Measurements from ENCODE around the gene SULT4A1. TPM values are rescaled to one million over a fixed set of nuclear protein-coding genes. Genes with fewer than 3 reads are reported as not detected.

The SULT4A1 gene
- total and polyA plus RNA-seq, 10 of the 15 experiments (the other 5 are each of a cell fraction or from before 2014, with no cell fraction given), result not detected

- no peak for TF ChIP-seq IRF5 (IDR thresholded peaks at IDR 0.05; ENCODE audit: borderline replicate concordance)
- peak in 1 of 2 experiments; percentile 55; a peak in 2 of 4 replicates for TF ChIP-seq BHLHE40 (IDR thresholded peaks at IDR 0.05; ENCODE audit: borderline replicate concordance in 1 of 2, low read depth in 2 of 2, low read length in 1 of 2)
- no peak for TF ChIP-seq EZH2 (IDR thresholded peaks at IDR 0.05; ENCODE audit: borderline replicate concordance, control insufficient read depth, low read depth, low read length)
- TF ChIP-seq ZNF384 (IDR thresholded peaks at IDR 0.05; ENCODE audit: borderline replicate concordance, low read depth, low read length), result no peak
- TF ChIP-seq IKZF2 (IDR thresholded peaks at IDR 0.05), result peak; percentile 68 to 72
- no peak for TF ChIP-seq ZNF217 (IDR thresholded peaks at IDR 0.05)
- TF ChIP-seq TCF12 (IDR thresholded peaks at IDR 0.05; ENCODE audit: low read depth, low read length), result 0 out of 2 replicates have a peak, but pooled peaks have one; percentile 29
- no peak for TF ChIP-seq CBFB (IDR thresholded peaks at IDR 0.05; ENCODE audit: low read depth)
- 0 out of 2 replicates have a peak, but pooled peaks have one; percentile 41 for TF ChIP-seq NBN (IDR thresholded peaks at IDR 0.05)
- no peak for TF ChIP-seq BCLAF1 (IDR thresholded peaks at IDR 0.05)
- no peak for TF ChIP-seq ZSCAN29 (IDR thresholded peaks at IDR 0.05)
- TF ChIP-seq SUZ12 (IDR thresholded peaks at IDR 0.05; ENCODE audit: unreplicated experiment), result no peak
- no peak for TF ChIP-seq ZZZ3 (IDR thresholded peaks at IDR 0.05; ENCODE audit: control insufficient read depth, insufficient read length, low read depth)
- no peak for TF ChIP-seq NR2C1 (IDR thresholded peaks at IDR 0.05)
- TF ChIP-seq POLR2AphosphoS5 (IDR thresholded peaks at IDR 0.05; ENCODE audit: low read length), result no peak
- TF ChIP-seq BMI1 (IDR thresholded peaks at IDR 0.05; ENCODE audit: borderline replicate concordance), result no peak
- peak; percentile 26; the same call in 1 of the 2 replicates for TF ChIP-seq ESRRA (IDR thresholded peaks at IDR 0.05; ENCODE audit: low read length)
- no peak for TF ChIP-seq RAD51 (IDR thresholded peaks at IDR 0.05)
- TF ChIP-seq ZNF622 (IDR thresholded peaks at IDR 0.05), result no peak
- TF ChIP-seq REST (IDR thresholded peaks at IDR 0.05; ENCODE audit: low read depth, low read length), result no peak
- no peak for TF ChIP-seq LARP7 (IDR thresholded peaks at IDR 0.05)
- no peak for TF ChIP-seq MAX (IDR thresholded peaks at IDR 0.05; ENCODE audit: low read depth, low read length)
- no peak for TF ChIP-seq NFYA (IDR thresholded peaks at IDR 0.05; ENCODE audit: borderline replicate concordance, low read depth, low read length)
- TF ChIP-seq PAX8 (IDR thresholded peaks at IDR 0.05), result no peak
These were observed 63.8 kb downstream of the SULT4A1 start (continued) for GRCh38 chr22:43798492-43798891.

All from GM12878 (cell line).